NT2/D1 (cell line): ENCODE measurements around the gene SCYL2.

Experiments
- SUZ12 ChIP-seq: IDR thresholded peaks from 2 replicates; pipeline ENCODE4 v1.6.1; 2011; ENCODE audit not compliant: insufficient read length, insufficient read depth; ENCODE audit errors: extremely low read depth
- YY1 ChIP-seq: IDR thresholded peaks from 2 replicates; pipeline ENCODE4 v1.6.1; 2011; ENCODE audit not compliant: insufficient read length, insufficient read depth
- ZNF274 ChIP-seq: IDR thresholded peaks from 2 replicates; pipeline ENCODE4 v1.6.1; 2011; ENCODE audit warnings: mild to moderate bottlenecking, low read depth, low read length

GRCh38 chr12:100266585-100266834 lies 467 bp upstream of the SCYL2 start:
- TF ChIP-seq YY1: no peak
- TF ChIP-seq ZNF274: no peak
- TF ChIP-seq SUZ12: no peak
